Panc1 (cell line): ENCODE data around the gene C11orf65.

Experiments used
- CTCF ChIP-seq: fragments of 450-650 bp; IDR thresholded peaks from 2 replicates; pipeline ENCODE4 v1.5.1; 2017; ENCODE audit warnings: mild to moderate bottlenecking
- POLR2AphosphoS5 ChIP-seq: IDR thresholded peaks from 2 replicates; pipeline ENCODE4 v1.6.1; 2012; ENCODE audit warnings: mild to moderate bottlenecking, low read depth, low read length, moderate library complexity

- TF ChIP-seq CTCF = no peak
- no peak for TF ChIP-seq POLR2AphosphoS5
These were observed 120.9 kb downstream of the C11orf65 start for GRCh38 chr11:108346451-108346850.
